HG03159 (cell line): Measurements from ENCODE around the gene KIAA1755.

ENCODE experiments used
- ATAC-seq: cut with Tn5 transposase; IDR thresholded peaks from one replicate; pipeline ENCODE4 v1.9.1; 2021; ENCODE audit warnings: mild to moderate bottlenecking, moderate library complexity; ENCODE audit not compliant: unreplicated experiment

The KIAA1755 gene

DNA sequence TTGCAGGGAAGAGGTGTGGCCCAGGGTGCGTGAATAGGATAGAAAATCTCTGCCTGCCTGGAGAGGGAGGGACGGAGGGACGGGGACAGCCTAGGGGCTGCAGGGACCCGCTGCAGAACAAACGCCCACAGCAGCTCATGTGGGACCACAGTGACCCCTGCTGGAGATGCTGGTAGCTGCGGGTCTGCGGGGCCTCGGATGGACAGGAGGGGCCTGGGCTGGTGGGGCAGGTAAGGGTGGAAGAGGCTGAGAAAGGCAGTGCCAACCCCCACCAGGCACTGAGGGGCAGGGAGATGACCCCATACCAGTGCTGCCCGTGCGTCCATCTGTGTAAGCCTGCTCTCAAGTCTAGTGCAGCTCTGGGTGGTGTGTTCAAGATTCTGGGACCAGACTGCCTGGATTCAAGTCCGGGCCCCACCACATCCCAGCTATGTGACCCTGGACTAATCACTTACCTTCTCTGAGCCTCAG, 39.4 kb downstream of the KIAA1755 start:
- no peak for ATAC-seq

DNA sequence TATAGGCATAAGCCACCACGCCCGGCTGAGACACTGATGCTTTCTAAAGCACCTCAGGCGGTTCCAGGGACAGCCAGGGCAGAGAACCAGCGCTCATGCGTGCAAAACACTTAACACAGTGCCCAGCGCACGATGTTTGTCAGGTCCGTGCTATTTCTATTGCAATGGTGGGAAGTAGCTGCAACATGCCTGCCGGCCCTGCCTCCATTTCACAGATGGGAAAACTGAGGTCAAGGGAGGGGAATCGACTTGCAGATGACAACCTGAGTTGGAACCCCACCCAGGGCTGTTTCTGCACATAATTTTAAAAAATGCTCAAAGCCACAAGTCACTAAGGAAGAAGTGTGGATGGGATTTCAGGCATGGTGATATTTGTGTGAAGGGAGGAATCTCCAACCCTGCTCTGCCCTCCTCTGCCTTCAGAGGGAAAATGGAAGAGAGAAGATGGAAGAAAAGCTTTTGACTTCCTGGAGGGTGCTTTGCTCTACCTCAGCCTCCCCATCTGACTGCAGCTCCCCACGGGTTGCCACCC, 39.9 kb downstream of the KIAA1755 start:
- ATAC-seq, result no peak

DNA sequence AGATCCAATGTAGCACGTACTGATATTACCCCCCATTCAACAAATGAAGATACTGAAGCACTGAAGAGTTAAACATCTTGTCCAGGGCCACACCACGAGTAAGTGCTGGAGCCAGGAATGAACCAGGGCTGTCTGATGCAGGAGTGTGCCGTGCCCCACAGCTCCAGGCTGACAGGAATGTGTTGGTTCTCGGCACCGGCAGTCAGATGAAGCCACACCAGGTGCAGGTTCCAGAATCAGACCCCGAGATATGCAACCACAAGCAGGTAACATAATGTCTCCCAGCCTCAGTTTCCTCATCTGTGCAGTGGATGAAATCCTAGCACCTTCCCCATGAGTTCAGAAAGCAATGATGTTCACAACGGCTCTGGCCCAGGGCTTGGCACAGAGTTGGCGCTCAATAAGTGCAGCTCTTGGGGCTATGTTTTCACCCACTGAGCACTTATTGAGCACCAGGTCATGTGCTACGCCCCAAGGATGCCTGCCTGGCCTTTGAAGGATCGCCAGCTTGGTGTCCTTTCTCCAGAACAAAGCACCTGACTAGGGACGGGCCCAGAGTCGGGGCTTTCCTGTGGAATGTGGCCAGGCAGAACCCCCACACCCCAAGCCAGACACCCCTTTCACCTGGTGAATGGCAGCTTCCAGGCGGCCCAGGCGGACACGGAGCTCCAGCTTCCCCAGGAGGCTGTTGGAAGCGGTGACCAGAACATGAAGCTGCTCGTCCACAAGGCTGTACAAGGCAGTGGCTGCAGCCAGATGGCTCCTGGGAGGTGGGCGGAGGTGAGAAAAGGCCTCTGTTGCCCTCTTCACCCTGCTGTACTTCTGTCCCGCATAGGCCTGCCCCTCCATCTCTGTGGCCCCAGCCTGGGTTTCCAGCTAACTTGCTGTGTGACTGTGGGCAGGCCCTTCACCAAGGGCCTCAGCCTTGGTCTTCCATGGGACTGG, 41.3 kb downstream of the KIAA1755 start:
- no peak for ATAC-seq

DNA sequence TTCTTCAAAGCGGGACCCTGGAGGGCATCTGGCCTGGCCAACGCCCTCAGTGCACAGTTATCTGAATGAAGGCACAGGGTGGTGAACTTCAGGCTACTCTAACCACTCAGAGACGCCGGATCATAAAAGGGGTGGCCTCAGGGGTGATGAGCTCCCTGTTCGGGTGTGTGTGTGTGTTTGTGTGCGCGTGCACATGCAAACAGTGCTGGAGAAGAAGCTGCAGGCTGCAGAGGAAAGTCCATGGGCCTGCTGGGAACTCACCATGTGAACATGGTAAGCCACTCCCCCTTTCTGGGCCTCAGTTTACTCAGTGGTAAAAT, 42.0 kb downstream of the KIAA1755 start:
- no peak for ATAC-seq

DNA sequence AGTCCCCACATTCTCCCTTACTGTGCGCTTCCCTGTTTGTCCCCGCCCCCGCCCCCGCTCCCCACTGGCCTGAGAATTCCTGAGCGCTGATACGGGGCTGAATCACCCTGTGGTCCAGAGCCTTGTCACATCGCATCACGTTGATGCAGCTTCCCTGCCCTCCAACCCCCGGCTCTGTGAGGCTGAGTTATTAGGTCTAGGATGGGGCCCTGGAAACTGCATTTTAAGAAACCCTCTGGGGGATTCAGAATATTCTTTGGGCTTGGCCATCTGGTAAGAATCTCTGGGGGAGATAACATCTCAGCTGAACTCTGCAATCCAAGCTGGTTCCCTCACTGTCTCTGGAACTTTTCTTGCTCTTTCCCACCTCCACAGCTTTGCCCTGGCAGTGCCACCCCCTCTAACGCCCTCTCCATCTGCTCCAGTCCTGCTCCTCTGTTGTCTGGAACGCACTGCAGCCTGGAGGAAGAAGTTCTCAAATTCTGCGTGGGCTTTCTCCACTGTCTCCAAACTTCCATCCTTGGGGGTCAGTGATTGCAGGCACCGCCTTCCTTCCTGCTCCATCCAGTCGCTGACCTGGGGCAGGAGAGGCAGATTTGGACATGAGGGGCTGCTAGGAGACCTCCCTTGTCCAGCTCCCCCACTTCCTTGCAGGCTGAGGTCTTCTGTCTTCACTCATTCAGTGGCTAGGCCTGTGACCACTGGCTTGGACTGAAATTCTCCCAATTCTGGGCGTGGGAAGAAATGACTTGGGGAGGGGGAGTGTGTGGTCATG, 42.6 kb downstream of the KIAA1755 start:
- no peak for ATAC-seq

DNA sequence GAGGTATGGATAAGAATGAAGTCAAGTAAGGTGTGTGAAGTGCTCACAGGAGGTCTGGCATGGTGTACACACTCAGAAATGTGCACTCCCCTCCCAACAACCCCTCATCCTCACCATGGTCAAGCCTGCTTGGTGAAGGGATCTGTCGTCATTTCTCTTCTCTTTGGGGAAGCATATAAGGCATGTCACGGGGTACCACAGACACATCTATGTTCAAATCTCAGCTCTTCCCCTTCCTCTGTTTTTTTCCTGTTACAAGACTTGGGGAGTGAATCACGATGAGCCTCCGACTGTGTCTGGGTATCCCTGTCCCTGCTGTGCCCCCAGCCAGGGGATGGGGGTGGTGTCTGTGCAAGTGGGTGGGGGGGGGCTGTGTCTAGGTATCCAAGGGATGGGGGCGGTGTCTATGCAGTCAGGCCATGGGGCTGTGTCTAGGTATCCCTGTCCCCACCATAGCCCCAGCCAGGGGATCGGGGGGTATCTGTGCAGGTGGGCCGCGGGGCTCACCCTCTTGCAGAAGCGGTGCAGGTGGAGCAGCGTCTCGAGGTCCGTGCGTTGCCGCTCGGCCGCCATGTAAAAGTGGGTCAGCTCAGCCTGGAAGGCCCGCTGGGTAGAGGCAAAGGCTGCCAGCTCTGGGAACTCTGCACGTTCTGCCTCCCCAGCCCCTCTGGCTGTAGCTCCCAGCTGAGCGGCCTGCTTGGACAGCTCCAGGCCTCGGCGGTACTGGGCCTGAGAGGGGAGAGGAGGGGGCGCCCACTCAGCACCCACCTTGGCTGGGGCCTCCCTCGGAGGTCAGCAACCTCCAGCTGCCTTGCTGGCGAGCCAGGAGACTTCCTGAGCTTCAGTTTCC, 43.6 kb downstream of the KIAA1755 start:
- no peak for ATAC-seq

DNA sequence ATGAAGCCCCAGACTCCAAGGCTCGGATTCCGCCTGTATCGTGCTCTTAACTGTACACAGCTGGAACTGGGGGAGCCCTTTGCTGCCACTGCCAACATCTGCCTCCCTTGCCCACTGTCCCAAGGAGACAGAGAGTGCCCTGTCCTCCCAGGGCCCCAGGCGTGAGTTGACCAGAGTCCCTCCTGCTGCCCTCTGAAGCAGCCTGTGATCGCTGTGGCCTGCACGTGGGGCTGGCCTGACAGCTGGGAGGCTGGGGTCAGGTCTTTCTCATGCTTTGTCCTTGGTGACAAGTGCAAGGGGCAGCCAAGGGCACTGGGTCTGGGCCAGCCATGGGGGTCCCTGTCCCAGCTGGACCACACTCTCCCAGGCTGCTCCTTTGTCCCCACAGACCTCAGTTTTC, 44.3 kb downstream of the KIAA1755 start:
- no peak for ATAC-seq

DNA sequence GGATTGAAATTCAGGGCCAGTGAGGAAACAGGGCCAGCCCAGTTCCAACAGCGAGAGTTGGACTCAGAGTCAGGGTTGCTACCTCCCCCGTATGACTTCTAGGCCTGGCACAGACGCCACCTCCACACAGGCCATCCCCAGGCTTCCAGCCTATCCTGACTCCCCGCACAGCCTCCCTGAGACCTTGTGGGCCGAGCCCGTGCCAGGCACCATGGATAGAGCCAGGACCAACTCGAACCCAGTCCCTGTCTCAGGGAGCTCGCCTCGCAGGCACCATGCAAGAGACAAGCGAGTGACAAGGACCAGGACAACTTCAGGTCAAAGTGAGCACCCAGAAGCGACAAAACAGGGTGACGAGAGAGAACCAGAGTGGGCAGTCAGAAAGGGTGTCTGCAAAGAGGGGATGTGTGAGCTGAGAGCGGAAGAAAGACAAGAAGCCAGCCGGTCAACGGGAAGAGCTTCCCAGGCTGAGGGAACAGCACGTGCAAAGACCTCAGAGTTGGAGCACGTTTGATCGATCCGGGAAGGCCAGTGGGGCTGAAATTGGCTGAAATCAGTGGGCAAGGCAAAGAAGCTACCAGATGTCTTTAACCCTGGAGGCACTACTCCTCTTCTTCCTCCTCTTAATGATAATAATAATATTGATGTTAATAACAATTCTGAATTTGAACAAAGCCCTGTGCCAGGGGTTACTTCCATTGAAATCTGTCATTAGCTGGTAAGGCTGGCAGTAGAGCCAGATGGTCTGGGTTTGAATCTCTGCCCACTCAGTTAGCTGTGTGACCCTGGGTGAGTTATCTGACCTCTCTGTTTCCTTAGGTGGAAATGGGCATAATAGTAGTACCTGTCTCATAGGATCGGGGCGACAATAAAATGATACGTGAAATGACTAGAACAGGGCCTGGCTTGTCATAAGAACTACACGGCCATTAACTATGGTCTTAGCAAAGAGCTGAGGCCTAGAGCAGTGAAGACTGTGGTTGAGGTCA, 45.0 kb downstream of the KIAA1755 start:
- no peak for ATAC-seq

DNA sequence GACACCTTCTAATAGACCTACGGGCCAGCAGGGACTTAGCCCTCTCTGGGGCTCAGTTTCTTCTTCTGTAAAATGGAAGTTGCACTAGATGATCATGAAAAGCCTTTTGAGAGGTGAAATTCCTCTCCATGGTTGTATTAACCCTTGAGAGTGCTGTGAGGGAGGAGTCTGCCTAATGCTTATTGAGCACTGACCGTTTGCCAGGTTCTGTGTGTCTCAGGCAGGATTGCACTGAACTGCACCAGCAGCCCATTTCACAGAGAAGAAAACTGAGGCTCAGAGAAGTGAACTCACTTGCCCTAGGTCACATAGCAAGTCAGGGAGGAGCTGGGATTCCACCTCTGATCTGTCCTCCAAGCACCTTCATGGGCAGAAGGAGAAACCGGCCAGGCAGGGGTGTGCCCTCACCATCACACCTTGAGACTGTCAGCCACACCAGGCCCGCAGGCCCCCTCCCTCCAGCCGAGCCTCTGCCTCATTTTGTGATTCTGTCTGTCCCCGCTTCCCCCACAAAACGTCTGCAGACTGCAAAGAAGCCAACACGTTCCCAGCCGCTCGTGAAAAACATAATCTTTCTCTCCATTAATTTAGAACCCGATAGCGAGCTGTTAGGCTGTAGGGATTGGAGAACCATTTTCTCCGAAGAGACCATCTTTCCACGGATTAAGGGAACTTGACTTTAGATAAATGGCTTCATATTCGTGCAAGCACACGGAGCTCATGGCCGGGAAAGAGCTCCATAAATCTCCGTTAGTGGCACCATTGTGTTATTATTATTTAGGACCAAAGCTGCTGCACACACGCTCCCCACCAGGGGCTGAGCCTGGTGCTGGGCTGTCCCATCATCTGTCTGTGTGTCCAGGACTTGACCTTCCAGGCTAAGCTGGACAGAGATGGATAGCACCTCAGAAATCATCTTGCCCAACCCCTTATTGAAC, 46.0 kb downstream of the KIAA1755 start:
- ATAC-seq, result no peak

DNA sequence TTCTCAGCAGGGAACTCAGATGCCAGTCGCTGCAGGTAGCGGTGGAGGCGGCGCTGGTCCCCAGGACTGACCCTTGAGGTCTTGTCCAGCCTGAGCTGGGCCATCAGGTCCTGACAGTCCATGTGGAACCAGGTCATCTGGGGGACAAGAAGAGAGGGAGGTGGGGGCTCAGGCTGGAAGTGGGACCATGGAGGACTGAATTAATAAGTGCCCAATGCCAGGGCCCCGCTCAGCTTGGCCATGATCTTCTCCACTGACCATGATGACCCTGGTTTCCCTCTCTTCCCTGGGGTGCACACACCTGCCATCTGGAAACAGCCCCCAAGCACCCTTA, 47.0 kb downstream of the KIAA1755 start:
- ATAC-seq, result no peak

DNA sequence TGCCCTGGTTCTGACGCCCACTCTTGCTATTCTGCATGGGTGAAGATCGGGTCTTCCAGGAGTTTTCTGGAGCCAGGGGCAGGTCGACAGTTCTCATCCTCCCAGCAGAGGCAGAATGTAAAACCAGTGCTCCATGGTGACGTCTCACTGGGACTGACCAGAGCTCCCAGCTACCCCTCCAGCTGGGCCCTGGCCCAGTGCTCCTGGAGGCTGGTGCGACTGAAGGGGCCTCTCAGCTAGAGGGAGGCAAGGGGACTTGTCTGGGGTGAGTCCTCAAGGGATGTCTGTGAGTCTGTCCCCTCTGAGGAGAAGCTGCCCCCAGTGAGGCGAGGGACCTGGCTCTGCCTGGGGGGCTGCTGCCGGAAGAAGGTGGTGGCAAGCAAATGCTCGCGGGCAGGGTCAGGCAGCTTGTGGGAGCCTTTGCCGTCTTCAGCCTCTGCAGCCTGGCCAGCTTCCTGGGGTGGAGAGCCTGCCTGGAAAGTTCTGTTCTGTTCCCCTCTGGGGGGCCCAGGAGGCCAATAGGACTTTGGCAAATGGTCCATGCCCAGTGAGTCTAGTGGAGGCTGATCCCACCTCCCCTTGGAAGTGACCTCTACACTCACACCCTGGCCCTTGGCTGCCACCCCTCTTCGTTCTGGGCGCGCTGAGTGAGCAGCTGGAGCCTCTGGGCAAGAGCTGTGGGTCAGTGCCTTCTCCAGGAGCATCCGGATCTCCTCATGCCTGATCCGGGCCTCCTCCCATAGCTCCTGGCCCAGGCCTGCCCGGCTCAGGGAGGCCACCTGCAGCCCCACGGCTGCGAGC, 47.5 kb downstream of the KIAA1755 start:
- no peak for ATAC-seq

DNA sequence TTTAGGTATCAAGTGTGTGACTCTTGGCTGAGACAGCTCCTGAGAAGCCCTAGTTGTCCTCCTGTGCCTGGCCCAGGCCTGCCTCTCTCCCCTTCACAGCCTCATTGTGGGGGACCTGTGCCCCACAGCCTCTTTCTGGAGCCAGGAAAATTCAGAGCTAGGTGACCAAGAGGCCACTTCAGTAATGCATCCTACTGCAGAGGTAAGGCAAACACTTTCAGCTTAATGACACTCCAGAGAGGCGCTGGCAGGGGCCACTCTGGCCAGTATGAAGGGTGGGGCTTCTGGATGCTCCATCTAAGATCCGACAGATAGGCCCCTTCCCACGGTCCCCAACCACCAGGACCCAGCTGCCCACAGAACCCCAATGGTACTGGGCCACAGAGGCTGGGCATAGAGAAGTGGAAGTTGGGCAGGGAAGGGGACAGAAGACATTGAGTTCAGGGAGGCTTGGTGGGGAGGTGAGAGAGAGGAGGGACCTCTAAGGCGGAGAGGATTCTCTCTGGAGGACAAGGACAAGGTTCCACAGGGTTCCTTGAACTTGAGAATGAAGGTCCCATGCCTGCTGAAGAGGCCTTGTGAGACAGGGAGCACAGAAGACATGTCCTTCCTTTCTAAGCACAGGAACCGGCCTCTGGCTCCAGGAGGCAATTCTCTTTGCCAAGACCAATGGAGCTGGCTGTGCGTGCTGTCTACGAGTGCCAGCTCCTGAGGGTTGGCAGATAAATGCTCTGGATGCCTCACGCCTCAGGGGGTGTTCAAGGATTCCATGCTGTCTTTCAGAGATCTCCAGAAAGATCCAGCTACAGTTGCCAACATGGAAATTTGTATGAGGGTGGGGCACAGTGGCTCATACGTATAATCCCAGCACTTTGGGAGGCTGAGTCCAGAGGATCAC, 49.1 kb downstream of the KIAA1755 start:
- no peak for ATAC-seq

DNA sequence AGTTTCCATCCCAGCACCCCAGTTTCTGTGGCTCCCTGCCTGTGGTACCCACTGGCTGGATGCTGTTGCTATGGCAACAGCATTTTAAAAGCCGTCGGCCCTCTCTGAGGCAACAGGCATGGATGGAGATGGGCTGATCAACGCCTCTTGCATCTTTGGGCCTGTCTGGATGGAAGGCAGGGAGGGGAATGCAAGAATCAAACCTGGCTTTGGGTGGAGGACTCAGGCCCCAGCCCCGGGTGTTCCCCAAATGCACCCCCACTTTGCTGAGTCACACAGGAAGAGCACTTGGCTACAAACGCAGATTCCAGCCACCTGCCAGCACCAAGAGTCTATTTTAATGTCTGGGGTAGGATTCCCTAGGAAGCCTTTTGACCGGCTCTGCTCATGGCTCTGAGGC, 49.8 kb downstream of the KIAA1755 start:
- ATAC-seq, result no peak

DNA sequence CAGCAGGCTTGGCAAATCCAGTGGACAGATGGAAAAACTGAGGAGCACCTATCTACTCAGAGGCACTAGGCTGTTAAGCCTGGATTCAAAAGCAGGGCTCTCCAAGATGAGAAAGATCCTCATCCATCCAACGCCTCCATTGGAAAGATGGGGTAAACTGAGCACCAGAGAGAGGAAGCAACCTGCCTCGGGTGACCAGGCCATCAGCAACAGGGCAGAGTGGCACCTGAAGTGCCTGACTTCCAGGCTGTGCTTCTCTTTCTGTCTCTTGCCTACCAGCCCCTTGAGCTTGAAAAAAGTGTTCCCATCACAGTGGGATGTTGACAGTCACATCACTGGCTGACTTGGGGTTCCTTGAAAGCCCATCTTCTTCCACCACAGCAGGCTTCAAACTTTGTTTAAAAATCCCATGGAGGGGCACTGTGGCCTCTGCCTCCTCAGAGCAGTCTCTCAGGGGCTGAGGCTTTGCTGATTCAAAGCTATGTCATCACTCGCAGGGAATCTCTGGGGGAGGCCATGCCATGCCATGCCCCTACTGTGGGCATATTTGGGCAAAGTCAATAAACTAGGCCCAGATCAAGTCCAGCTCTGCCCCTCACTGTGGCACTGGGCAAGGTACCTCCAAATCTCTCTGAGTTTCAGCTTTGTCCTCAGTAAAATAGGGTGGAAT, 50.7 kb downstream of the KIAA1755 start:
- no peak for ATAC-seq

DNA sequence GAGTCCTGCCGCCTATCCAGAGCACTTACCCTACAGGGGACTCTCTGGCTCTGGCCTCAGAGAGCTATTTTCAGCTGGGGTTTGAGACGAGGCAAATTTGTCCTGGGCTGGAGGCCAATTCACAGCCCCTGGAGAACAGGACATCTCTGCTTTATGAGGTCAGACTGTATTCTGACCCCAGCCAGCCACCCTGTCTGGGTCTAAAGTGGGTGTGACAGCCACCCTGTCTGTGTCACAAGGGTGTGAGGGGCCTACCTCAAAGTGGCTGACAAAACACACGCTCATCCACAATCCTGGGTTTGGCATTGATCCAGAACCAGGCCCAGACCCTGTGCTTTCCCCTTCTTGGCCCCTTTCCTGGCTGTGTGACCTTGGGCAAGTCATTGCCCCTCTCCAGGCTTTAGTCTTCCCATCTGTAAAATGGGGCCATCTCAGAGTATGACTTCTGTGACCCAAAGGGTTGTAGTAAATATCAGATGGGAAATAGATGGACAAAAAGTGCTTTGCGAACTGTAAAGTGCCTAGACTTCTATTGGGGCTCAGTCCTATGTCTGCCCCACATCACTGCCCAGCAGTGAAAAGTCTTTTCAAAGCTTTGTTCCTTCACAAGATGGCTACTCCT, 51.4 kb downstream of the KIAA1755 start:
- ATAC-seq, result no peak

DNA sequence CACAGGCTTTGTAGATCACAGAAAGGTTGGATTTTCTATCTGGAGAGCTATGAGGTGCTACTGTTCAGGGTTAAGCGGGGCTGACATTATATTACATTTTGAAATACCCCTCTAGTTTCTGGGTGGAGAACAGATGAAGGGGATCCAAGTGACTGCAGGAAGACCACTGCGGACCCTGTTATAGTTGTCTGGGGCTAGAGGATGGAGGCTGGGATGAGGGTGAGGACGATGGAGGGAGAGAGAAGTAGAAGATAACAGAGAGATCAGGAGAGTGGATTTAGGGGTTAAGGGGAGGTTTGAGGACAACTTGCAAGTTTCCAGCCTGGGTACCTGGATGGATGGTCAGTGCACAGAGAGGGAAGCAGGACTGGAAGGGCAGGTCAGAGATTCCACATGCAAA, 52.0 kb downstream of the KIAA1755 start:
- ATAC-seq, result no peak
